HG03378 (cell line): ENCODE data around the gene PI4KA.

Experiments
- ATAC-seq: cut with Tn5 transposase; IDR thresholded peaks from one replicate; pipeline ENCODE4 v1.9.1; 2021; ENCODE audit warnings: mild to moderate bottlenecking, moderate library complexity; ENCODE audit not compliant: unreplicated experiment

The PI4KA gene

GRCh38 chr22:20818471-20818870, 40.1 kb downstream of the PI4KA start:
- no peak for ATAC-seq

GRCh38 chr22:20816559-20816958, 42.1 kb downstream of the PI4KA start:
- no peak for ATAC-seq

GRCh38 chr22:20815477-20816050, 43.0 kb downstream of the PI4KA start:
- no peak for ATAC-seq

GRCh38 chr22:20814221-20814808, 44.3 kb downstream of the PI4KA start:
- ATAC-seq, result no peak

GRCh38 chr22:20813056-20813455, 45.6 kb downstream of the PI4KA start:
- ATAC-seq, result no peak

GRCh38 chr22:20811971-20812660, 46.5 kb downstream of the PI4KA start:
- no peak for ATAC-seq

- ATAC-seq, result no peak
These were observed 47.4 kb downstream of the PI4KA start for GRCh38 chr22:20811171-20811570.

GRCh38 chr22:20810645-20811044, 48.0 kb downstream of the PI4KA start:
- ATAC-seq, result no peak

GRCh38 chr22:20809538-20810185, 48.9 kb downstream of the PI4KA start:
- ATAC-seq, result no peak

GRCh38 chr22:20808844-20809243, 49.8 kb downstream of the PI4KA start:
- no peak for ATAC-seq

- ATAC-seq, result no peak
These were observed 51.3 kb downstream of the PI4KA start for GRCh38 chr22:20807315-20807752.

- no peak for ATAC-seq
These were observed 52.6 kb downstream of the PI4KA start for GRCh38 chr22:20805972-20806471.

- ATAC-seq, result no peak
These were observed 54.0 kb downstream of the PI4KA start for GRCh38 chr22:20804650-20805049.

- ATAC-seq, result no peak
These were observed 54.8 kb downstream of the PI4KA start for GRCh38 chr22:20803696-20804324.

GRCh38 chr22:20802922-20803553, 55.6 kb downstream of the PI4KA start:
- no peak for ATAC-seq

GRCh38 chr22:20802452-20802851, 56.2 kb downstream of the PI4KA start:
- no peak for ATAC-seq

- ATAC-seq, result no peak
These were observed 59.2 kb downstream of the PI4KA start for GRCh38 chr22:20799449-20799848.

GRCh38 chr22:20798974-20799373, 59.6 kb downstream of the PI4KA start:
- no peak for ATAC-seq

- ATAC-seq, result no peak
These were observed 60.4 kb downstream of the PI4KA start for GRCh38 chr22:20798218-20798617.

- no peak for ATAC-seq
These were observed 61.9 kb downstream of the PI4KA start for GRCh38 chr22:20796731-20797130.
